Measurements from ENCODE around the gene ENPP5.

Gene ENPP5

GRCh38 chr6:46207174-46207573 lies 36.4 kb upstream of the ENPP5 start:
- no peaks in the 10 kb centered on the region for H3K27me3 ChIP-seq (ENCODE audit: control insufficient read depth, insufficient read depth, low read length)
- no peaks in the 10 kb centered on the region for H3K9me3 ChIP-seq (ENCODE audit: control insufficient read depth, insufficient read depth, low read length)
- H3K4me3 ChIP-seq (ENCODE audit: low read depth, low read length) = no peak overlapping the region
- no peak overlapping the region for H3K27ac ChIP-seq (ENCODE audit: low read depth, low read length)
- no peaks in the 10 kb centered on the region for H3K36me3 ChIP-seq (ENCODE audit: control insufficient read depth, insufficient read depth, low read length)
- no peak overlapping the region for H3K9ac ChIP-seq (ENCODE audit: low read depth, low read length)
- H3K4me1 ChIP-seq (ENCODE audit: control insufficient read depth, insufficient read depth, low read length) = no peaks in the 10 kb centered on the region

GRCh38 chr6:46204880-46205650 lies 34.3 kb upstream of the ENPP5 start:
- H3K4me1 ChIP-seq (ENCODE audit: control insufficient read depth, insufficient read depth, low read length) = no peaks in the 10 kb centered on the region
- no peak overlapping the region for H3K27ac ChIP-seq (ENCODE audit: low read depth, low read length)
- H3K9ac ChIP-seq (ENCODE audit: low read depth, low read length) = no peak overlapping the region
- no peak overlapping the region for H3K4me3 ChIP-seq (ENCODE audit: low read depth, low read length)
- H3K27me3 ChIP-seq (ENCODE audit: control insufficient read depth, insufficient read depth, low read length) = no peaks in the 10 kb centered on the region
- no peaks in the 10 kb centered on the region for H3K36me3 ChIP-seq (ENCODE audit: control insufficient read depth, insufficient read depth, low read length)
- no peaks in the 10 kb centered on the region for H3K9me3 ChIP-seq (ENCODE audit: control insufficient read depth, insufficient read depth, low read length)

- no peaks in the 10 kb centered on the region for H3K4me1 ChIP-seq (ENCODE audit: control insufficient read depth, insufficient read depth, low read length)
- H3K9me3 ChIP-seq (ENCODE audit: control insufficient read depth, insufficient read depth, low read length) = no peaks in the 10 kb centered on the region
- H3K36me3 ChIP-seq (ENCODE audit: control insufficient read depth, insufficient read depth, low read length) = no peaks in the 10 kb centered on the region
- H3K27ac ChIP-seq (ENCODE audit: low read depth, low read length) = no peak overlapping the region
- no peak overlapping the region for H3K9ac ChIP-seq (ENCODE audit: low read depth, low read length)
- H3K4me3 ChIP-seq (ENCODE audit: low read depth, low read length) = no peak overlapping the region
- no peaks in the 10 kb centered on the region for H3K27me3 ChIP-seq (ENCODE audit: control insufficient read depth, insufficient read depth, low read length)
These were observed 32.8 kb upstream of the ENPP5 start for GRCh38 chr6:46203391-46204177.

GRCh38 chr6:46201702-46202101 lies 30.9 kb upstream of the ENPP5 start:
- H3K4me3 ChIP-seq (ENCODE audit: low read depth, low read length) = no peak overlapping the region
- H3K9ac ChIP-seq (ENCODE audit: low read depth, low read length) = no peak overlapping the region
- peaks cover 3% of the 10 kb centered on the region; the same call in 1 of the 2 replicates for H3K9me3 ChIP-seq (ENCODE audit: control insufficient read depth, insufficient read depth, low read length)
- no peaks in the 10 kb centered on the region for H3K27me3 ChIP-seq (ENCODE audit: control insufficient read depth, insufficient read depth, low read length)
- peaks cover 3% of the 10 kb centered on the region; the same call in 1 of the 2 replicates for H3K4me1 ChIP-seq (ENCODE audit: control insufficient read depth, insufficient read depth, low read length)
- H3K36me3 ChIP-seq (ENCODE audit: control insufficient read depth, insufficient read depth, low read length) = no peaks in the 10 kb centered on the region
- H3K27ac ChIP-seq (ENCODE audit: low read depth, low read length) = no peak overlapping the region

GRCh38 chr6:46199387-46199786 lies 28.6 kb upstream of the ENPP5 start:
- Histone ChIP-seq H3K27ac (ENCODE audit: low read depth, low read length) (no peak overlapping the region), H3K9ac (ENCODE audit: low read depth, low read length) (no peak overlapping the region), H3K4me1 (ENCODE audit: control insufficient read depth, insufficient read depth, low read length) (peaks cover 3% of the 10 kb centered on the region; the same call in 1 of the 2 replicates), H3K4me3 (ENCODE audit: low read depth, low read length) (no peak overlapping the region), H3K36me3 (ENCODE audit: control insufficient read depth, insufficient read depth, low read length) (no peaks in the 10 kb centered on the region), H3K27me3 (ENCODE audit: control insufficient read depth, insufficient read depth, low read length) (no peaks in the 10 kb centered on the region), H3K9me3 (ENCODE audit: control insufficient read depth, insufficient read depth, low read length) (peaks cover 5% of the 10 kb centered on the region; the same call in 1 of the 2 replicates)

- no peak overlapping the region for H3K27ac ChIP-seq (ENCODE audit: low read depth, low read length)
- no peaks in the 10 kb centered on the region for H3K27me3 ChIP-seq (ENCODE audit: control insufficient read depth, insufficient read depth, low read length)
- H3K36me3 ChIP-seq (ENCODE audit: control insufficient read depth, insufficient read depth, low read length) = no peaks in the 10 kb centered on the region
These were observed 21.2 kb upstream of the ENPP5 start for GRCh38 chr6:46191961-46192360.

GRCh38 chr6:46190889-46191288 lies 20.1 kb upstream of the ENPP5 start:
- no peak overlapping the region for H3K4me3 ChIP-seq (ENCODE audit: low read depth, low read length)
- H3K9me3 ChIP-seq (ENCODE audit: control insufficient read depth, insufficient read depth, low read length) = no peaks in the 10 kb centered on the region
- H3K36me3 ChIP-seq (ENCODE audit: control insufficient read depth, insufficient read depth, low read length) = no peaks in the 10 kb centered on the region
- no peak overlapping the region for H3K9ac ChIP-seq (ENCODE audit: low read depth, low read length)
- H3K27ac ChIP-seq (ENCODE audit: low read depth, low read length) = no peak overlapping the region
- H3K4me1 ChIP-seq (ENCODE audit: control insufficient read depth, insufficient read depth, low read length) = no peaks in the 10 kb centered on the region
- no peaks in the 10 kb centered on the region for H3K27me3 ChIP-seq (ENCODE audit: control insufficient read depth, insufficient read depth, low read length)

More at GRCh38 chr6:46191961-46192360, 21.2 kb upstream of the ENPP5 start:
- Histone ChIP-seq H3K9me3 (ENCODE audit: control insufficient read depth, insufficient read depth, low read length) (peaks cover 4% of the 10 kb centered on the region; the same call in 1 of the 2 replicates), H3K4me3 (ENCODE audit: low read depth, low read length) (no peak overlapping the region), H3K9ac (ENCODE audit: low read depth, low read length) (no peak overlapping the region), H3K4me1 (ENCODE audit: control insufficient read depth, insufficient read depth, low read length) (no peaks in the 10 kb centered on the region)

GRCh38 chr6:46189726-46190125 lies 18.9 kb upstream of the ENPP5 start:
- Histone ChIP-seq H3K9ac (ENCODE audit: low read depth, low read length) (no peak overlapping the region), H3K4me3 (ENCODE audit: low read depth, low read length) (no peak overlapping the region), H3K4me1 (ENCODE audit: control insufficient read depth, insufficient read depth, low read length) (no peaks in the 10 kb centered on the region), H3K9me3 (ENCODE audit: control insufficient read depth, insufficient read depth, low read length) (no peaks in the 10 kb centered on the region), H3K27ac (ENCODE audit: low read depth, low read length) (no peak overlapping the region), H3K27me3 (ENCODE audit: control insufficient read depth, insufficient read depth, low read length) (no peaks in the 10 kb centered on the region), H3K36me3 (ENCODE audit: control insufficient read depth, insufficient read depth, low read length) (no peaks in the 10 kb centered on the region)

GRCh38 chr6:46186583-46186982 lies 15.8 kb upstream of the ENPP5 start:
- H3K9ac ChIP-seq (ENCODE audit: low read depth, low read length) = no peak overlapping the region
- H3K4me1 ChIP-seq (ENCODE audit: control insufficient read depth, insufficient read depth, low read length) = no peaks in the 10 kb centered on the region
- no peak overlapping the region for H3K4me3 ChIP-seq (ENCODE audit: low read depth, low read length)
- H3K27ac ChIP-seq (ENCODE audit: low read depth, low read length) = no peak overlapping the region
- no peaks in the 10 kb centered on the region for H3K36me3 ChIP-seq (ENCODE audit: control insufficient read depth, insufficient read depth, low read length)
- no peaks in the 10 kb centered on the region for H3K27me3 ChIP-seq (ENCODE audit: control insufficient read depth, insufficient read depth, low read length)
- H3K9me3 ChIP-seq (ENCODE audit: control insufficient read depth, insufficient read depth, low read length) = no peaks in the 10 kb centered on the region

GRCh38 chr6:46184114-46184513 lies 13.3 kb upstream of the ENPP5 start:
- Histone ChIP-seq H3K9me3 (ENCODE audit: control insufficient read depth, insufficient read depth, low read length) (no peaks in the 10 kb centered on the region), H3K36me3 (ENCODE audit: control insufficient read depth, insufficient read depth, low read length) (no peaks in the 10 kb centered on the region), H3K9ac (ENCODE audit: low read depth, low read length) (no peak overlapping the region), H3K4me3 (ENCODE audit: low read depth, low read length) (no peak overlapping the region), H3K4me1 (ENCODE audit: control insufficient read depth, insufficient read depth, low read length) (no peaks in the 10 kb centered on the region), H3K27ac (ENCODE audit: low read depth, low read length) (no peak overlapping the region), H3K27me3 (ENCODE audit: control insufficient read depth, insufficient read depth, low read length) (no peaks in the 10 kb centered on the region)

- Histone ChIP-seq H3K36me3 (ENCODE audit: control insufficient read depth, insufficient read depth, low read length) (no peaks in the 10 kb centered on the region), H3K4me3 (ENCODE audit: low read depth, low read length) (no peak overlapping the region), H3K27ac (ENCODE audit: low read depth, low read length) (no peak overlapping the region), H3K27me3 (ENCODE audit: control insufficient read depth, insufficient read depth, low read length) (no peaks in the 10 kb centered on the region), H3K9me3 (ENCODE audit: control insufficient read depth, insufficient read depth, low read length) (no peaks in the 10 kb centered on the region), H3K4me1 (ENCODE audit: control insufficient read depth, insufficient read depth, low read length) (peaks cover 5% of the 10 kb centered on the region; the same call in 1 of the 2 replicates), H3K9ac (ENCODE audit: low read depth, low read length) (no peak overlapping the region)
These were observed 5.2 kb upstream of the ENPP5 start for GRCh38 chr6:46175976-46176375.
